ENCODE results near the gene ZSWIM6. TPM values are rescaled to one million over a fixed set of nuclear protein-coding genes. Genes with fewer than 3 reads are reported as not detected.

Gene ZSWIM6
- total and polyA plus RNA-seq, 2 of the 4 experiments (the other 2 are of a cell fraction), result 10.8 to 14.1 TPM

DNA sequence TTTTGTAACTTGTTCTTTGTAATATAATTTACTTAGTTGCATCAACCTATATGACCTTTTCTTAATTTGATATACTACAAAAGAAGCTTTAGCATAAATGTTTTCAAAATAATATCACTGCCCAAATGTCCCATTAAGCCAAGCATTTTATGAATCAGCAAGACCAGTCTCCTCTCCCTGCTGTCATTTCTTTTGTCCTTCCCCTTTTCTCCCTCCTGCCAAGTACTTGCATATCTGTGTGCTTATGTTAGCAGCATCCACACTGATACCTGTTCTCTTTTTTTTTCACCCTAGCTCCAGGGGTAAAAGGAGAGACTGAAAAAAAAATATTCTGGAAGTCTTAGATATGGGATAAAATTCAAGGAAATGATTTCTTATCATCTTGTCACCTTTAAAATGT, 69.7 kb downstream of the ZSWIM6 start:
- no peak overlapping the region for H3K18ac ChIP-seq (ENCODE audit: low read depth, low read length)
- H4K5ac ChIP-seq (ENCODE audit: low read depth, low read length), result no peak overlapping the region
- H2BK5ac ChIP-seq (ENCODE audit: low read depth, low read length, poor library complexity, severe bottlenecking), result no peak overlapping the region
- H3K56ac ChIP-seq (ENCODE audit: extremely low read depth, insufficient read depth, low read length), result no peak overlapping the region
- H3K36me3 ChIP-seq (ENCODE audit: control insufficient read depth, insufficient read depth, low read length), result no peaks in the 10 kb centered on the region
- H4K8ac ChIP-seq (ENCODE audit: low read depth in 2 of 2, low read length in 2 of 2), result no peak overlapping the region
- no peak overlapping the region for H3K4ac ChIP-seq (ENCODE audit: low read depth, low read length)
- H3K23ac ChIP-seq (ENCODE audit: low read depth, low read length), result no peak overlapping the region
- H3K9me3 ChIP-seq (ENCODE audit: control insufficient read depth, insufficient read depth, low read length), result no peaks in the 10 kb centered on the region
- CTCF ChIA-PET, result no interaction called here
- intact Hi-C loops (cut with micrococcal nuclease), result loop anchor here (10.0 kb wide), 2 partner anchors 127 to 237 kb away; partner anchors contain the start of gene SMIM15
- no TSS peak for BruUV-seq (replicated peaks)
- no peak overlapping the region for H3K27ac ChIP-seq (ENCODE audit: insufficient read depth, low read length)
- H2BK20ac ChIP-seq (ENCODE audit: low read depth, low read length), result no peak overlapping the region
- H4K20me1 ChIP-seq (ENCODE audit: insufficient read depth, low read length), result peaks cover 77% of the 10 kb centered on the region
- ATAC-seq (ENCODE audit: low read depth) (peak; percentile 46), DNase-seq (peak; percentile 69)
- in situ Hi-C loops (cut with MboI; ENCODE audit: low sequenced_read_pairs), result no loop called here
- no peak overlapping the region for H3K4me3 ChIP-seq (ENCODE audit: insufficient read depth, low read depth, low read length)
- no peak overlapping the region for H3K9ac ChIP-seq (ENCODE audit: low read depth, low read length)
- no peak overlapping the region for H3K4me2 ChIP-seq (ENCODE audit: low read depth, low read length)
- H2BK15ac ChIP-seq (ENCODE audit: low read depth, low read length), result no peak overlapping the region
- no peaks in the 10 kb centered on the region for H3K27me3 ChIP-seq (ENCODE audit: control insufficient read depth, insufficient read depth, low read length)
- no peak overlapping the region for H2AK5ac ChIP-seq (ENCODE audit: low read depth, low read length)
- POLR2A ChIA-PET (ENCODE audit: unreplicated experiment), result no interaction called here
- H3K79me1 ChIP-seq (ENCODE audit: low read depth in 1 of 2, low read length in 2 of 2), result peaks cover 23 to 74% of the 10 kb centered on the region in 2 experiments
- no peak overlapping the region for H2BK120ac ChIP-seq (ENCODE audit: low read depth, low read length)
- no peak overlapping the region for H2AK9ac ChIP-seq (replicated peaks; ENCODE audit: low read depth, low read length, poor library complexity)
- H4K91ac ChIP-seq (ENCODE audit: insufficient read depth, low read depth, low read length), result no peak overlapping the region
- no peak overlapping the region for H2AFZ ChIP-seq (replicated peaks; ENCODE audit: low read length, poor library complexity)
- H3K14ac ChIP-seq (replicated peaks; ENCODE audit: low read depth, low read length), result no peak overlapping the region
- peaks cover 6% of the 10 kb centered on the region for H3K9me1 ChIP-seq (ENCODE audit: insufficient read depth, low read length)
- dilution Hi-C loops (cut with HindIII; ENCODE audit: low sequenced_read_pairs, unreplicated experiment), result no loop called here
- TF ChIP-seq ELK1 (IDR thresholded peaks at IDR 0.05; ENCODE audit: borderline replicate concordance, low read depth, low read length) (no peak), RFX5 (IDR thresholded peaks at IDR 0.05; ENCODE audit: low read depth, low read length) (no peak), MXI1 (IDR thresholded peaks at IDR 0.05; ENCODE audit: borderline replicate concordance, low read depth, low read length) (no peak), CEBPB (IDR thresholded peaks at IDR 0.05; ENCODE audit: low read depth, low read length) (no peak), FOS (IDR thresholded peaks at IDR 0.05; ENCODE audit: low read depth, low read length) (no peak), MAFK (IDR thresholded peaks at IDR 0.05; ENCODE audit: low read depth, low read length) (no peak), MAZ (IDR thresholded peaks at IDR 0.05; ENCODE audit: borderline replicate concordance, low read depth, low read length) (no peak), NFE2L2 (IDR thresholded peaks at IDR 0.05; ENCODE audit: low read depth, low read length) (no peak), POLR2A (IDR thresholded peaks at IDR 0.05; ENCODE audit: low read depth, low read length) (no peak), RAD21 (IDR thresholded peaks at IDR 0.05; ENCODE audit: low read length) (no peak), SMC3 (IDR thresholded peaks at IDR 0.05; ENCODE audit: low read depth, low read length) (no peak), BHLHE40 (IDR thresholded peaks at IDR 0.05; ENCODE audit: low read depth, low read length) (no peak), CHD1 (IDR thresholded peaks at IDR 0.05; ENCODE audit: low read depth, low read length) (no peak)
- H3K4me1 ChIP-seq (ENCODE audit: control insufficient read depth, insufficient read depth, low read length), result peaks cover 17% of the 10 kb centered on the region
